ENCODE data around the gene PIP5K1B.

PIP5K1B gene

GRCh38 chr9:68869022-68869421 lies 164.0 kb downstream of the PIP5K1B start:
- TF ChIP-seq, protein P1, sequence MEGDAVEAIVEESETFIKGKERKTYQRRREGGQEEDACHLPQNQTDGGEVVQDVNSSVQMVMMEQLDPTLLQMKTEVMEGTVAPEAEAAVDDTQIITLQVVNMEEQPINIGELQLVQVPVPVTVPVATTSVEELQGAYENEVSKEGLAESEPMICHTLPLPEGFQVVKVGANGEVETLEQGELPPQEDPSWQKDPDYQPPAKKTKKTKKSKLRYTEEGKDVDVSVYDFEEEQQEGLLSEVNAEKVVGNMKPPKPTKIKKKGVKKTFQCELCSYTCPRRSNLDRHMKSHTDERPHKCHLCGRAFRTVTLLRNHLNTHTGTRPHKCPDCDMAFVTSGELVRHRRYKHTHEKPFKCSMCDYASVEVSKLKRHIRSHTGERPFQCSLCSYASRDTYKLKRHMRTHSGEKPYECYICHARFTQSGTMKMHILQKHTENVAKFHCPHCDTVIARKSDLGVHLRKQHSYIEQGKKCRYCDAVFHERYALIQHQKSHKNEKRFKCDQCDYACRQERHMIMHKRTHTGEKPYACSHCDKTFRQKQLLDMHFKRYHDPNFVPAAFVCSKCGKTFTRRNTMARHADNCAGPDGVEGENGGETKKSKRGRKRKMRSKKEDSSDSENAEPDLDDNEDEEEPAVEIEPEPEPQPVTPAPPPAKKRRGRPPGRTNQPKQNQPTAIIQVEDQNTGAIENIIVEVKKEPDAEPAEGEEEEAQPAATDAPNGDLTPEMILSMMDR (IDR thresholded peaks at IDR 0.05; ENCODE audit: low read length), result no peak
- TF ChIP-seq EZH2 (IDR thresholded peaks at IDR 0.05; ENCODE audit: borderline replicate concordance, low read length), result no peak
- Histone ChIP-seq H3K4me2 (ENCODE audit: low read length) (no peak overlapping the region), H3K9me3 (ENCODE audit: low read length) (no peaks in the 10 kb centered on the region), H3K4me1 (ENCODE audit: insufficient read depth, low read length, severe bottlenecking) (no peaks in the 10 kb centered on the region), H2AFZ (ENCODE audit: low read length) (no peak overlapping the region), H3F3A (ENCODE audit: insufficient read depth, low read length) (no peaks in the 10 kb centered on the region), H3K36me3 (ENCODE audit: insufficient read depth, low read length) (no peaks in the 10 kb centered on the region), H3K9ac (ENCODE audit: low read length) (no peak overlapping the region), H4K20me1 (ENCODE audit: insufficient read depth, low read length) (no peaks in the 10 kb centered on the region), H3K79me2 (ENCODE audit: insufficient read depth, low read length) (no peaks in the 10 kb centered on the region), H3K9me2 (ENCODE audit: low read depth, low read length) (no peaks in the 10 kb centered on the region), H3K27ac (ENCODE audit: low read depth, low read length, poor library complexity, severe bottlenecking) (no peak overlapping the region), H3K27me3 (ENCODE audit: insufficient read depth, low read length) (no peaks in the 10 kb centered on the region), H3K4me3 (ENCODE audit: low read depth, low read length, poor library complexity, severe bottlenecking) (no peak overlapping the region)

DNA sequence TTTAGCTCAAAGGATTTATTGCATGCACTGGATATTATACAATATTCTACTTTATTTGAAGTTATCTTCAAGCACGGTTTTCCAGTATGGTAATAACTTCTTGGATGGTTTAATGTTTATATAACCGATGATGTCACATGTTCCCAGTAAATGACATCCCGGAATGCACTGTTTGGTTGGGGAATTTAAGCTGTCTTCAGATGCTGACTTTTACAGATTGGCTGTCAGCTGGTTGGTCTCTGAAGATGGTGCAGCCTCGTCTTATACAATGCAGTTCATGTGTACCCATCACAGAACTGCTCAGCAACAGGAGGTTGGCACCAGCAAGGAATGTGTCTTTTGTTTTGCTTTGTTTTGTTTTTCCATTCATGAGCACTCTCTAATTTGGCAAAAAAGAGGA lies 165.0 kb downstream of the PIP5K1B start:
- TF ChIP-seq EZH2 (IDR thresholded peaks at IDR 0.05; ENCODE audit: borderline replicate concordance, low read length), result no peak
- TF ChIP-seq, protein P1 (IDR thresholded peaks at IDR 0.05; ENCODE audit: low read length), result no peak
- no peak overlapping the region for H3K4me3 ChIP-seq (ENCODE audit: low read depth, low read length, poor library complexity, severe bottlenecking)
- H3K9me2 ChIP-seq (ENCODE audit: low read depth, low read length), result no peaks in the 10 kb centered on the region
- H3F3A ChIP-seq (ENCODE audit: insufficient read depth, low read length), result no peaks in the 10 kb centered on the region
- H3K4me1 ChIP-seq (ENCODE audit: insufficient read depth, low read length, severe bottlenecking), result no peaks in the 10 kb centered on the region
- H3K9ac ChIP-seq (ENCODE audit: low read length), result no peak overlapping the region
- H3K36me3 ChIP-seq (ENCODE audit: insufficient read depth, low read length), result no peaks in the 10 kb centered on the region
- H3K4me2 ChIP-seq (ENCODE audit: low read length), result no peak overlapping the region
- no peaks in the 10 kb centered on the region for H3K27me3 ChIP-seq (ENCODE audit: insufficient read depth, low read length)
- H3K27ac ChIP-seq (ENCODE audit: low read depth, low read length, poor library complexity, severe bottlenecking), result no peak overlapping the region
- H3K79me2 ChIP-seq (ENCODE audit: insufficient read depth, low read length), result no peaks in the 10 kb centered on the region
- H3K9me3 ChIP-seq (ENCODE audit: low read length), result no peaks in the 10 kb centered on the region
- no peaks in the 10 kb centered on the region for H4K20me1 ChIP-seq (ENCODE audit: insufficient read depth, low read length)
- no peak overlapping the region for H2AFZ ChIP-seq (ENCODE audit: low read length)

DNA sequence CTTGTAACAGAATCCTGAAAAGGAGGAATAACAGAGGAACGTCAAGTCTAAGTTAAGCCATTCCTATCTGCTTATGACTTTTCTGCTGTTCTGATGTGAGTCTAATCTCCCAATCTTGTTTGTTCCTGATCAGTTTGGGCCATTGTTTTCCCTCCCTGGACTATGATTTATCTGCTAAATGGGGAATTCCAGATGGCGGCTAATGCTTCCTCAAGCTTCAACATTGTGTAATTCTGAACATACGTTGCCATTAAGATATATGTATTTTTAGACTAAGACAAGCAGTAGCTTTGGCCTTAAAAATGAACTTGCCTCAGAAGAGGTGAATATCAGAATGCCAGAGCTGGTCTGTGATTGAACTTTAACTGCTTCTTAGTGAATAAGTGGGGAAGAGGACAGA lies 166.2 kb downstream of the PIP5K1B start:
- no peaks in the 10 kb centered on the region for H4K20me1 ChIP-seq (ENCODE audit: insufficient read depth, low read length)
- H3F3A ChIP-seq (ENCODE audit: insufficient read depth, low read length), result no peaks in the 10 kb centered on the region
- H2AFZ ChIP-seq (ENCODE audit: low read length), result no peak overlapping the region
- H3K4me1 ChIP-seq (ENCODE audit: insufficient read depth, low read length, severe bottlenecking), result no peaks in the 10 kb centered on the region
- no peaks in the 10 kb centered on the region for H3K36me3 ChIP-seq (ENCODE audit: insufficient read depth, low read length)
- no peak overlapping the region for H3K9ac ChIP-seq (ENCODE audit: low read length)
- no peaks in the 10 kb centered on the region for H3K79me2 ChIP-seq (ENCODE audit: insufficient read depth, low read length)
- H3K4me3 ChIP-seq (ENCODE audit: low read depth, low read length, poor library complexity, severe bottlenecking), result no peak overlapping the region
- no peak overlapping the region for H3K27ac ChIP-seq (ENCODE audit: low read depth, low read length, poor library complexity, severe bottlenecking)
- H3K9me2 ChIP-seq (ENCODE audit: low read depth, low read length), result no peaks in the 10 kb centered on the region
- TF ChIP-seq EZH2 (IDR thresholded peaks at IDR 0.05; ENCODE audit: borderline replicate concordance, low read length), result no peak
- TF ChIP-seq, protein P1 (IDR thresholded peaks at IDR 0.05; ENCODE audit: low read length), result no peak
- H3K27me3 ChIP-seq (ENCODE audit: insufficient read depth, low read length), result no peaks in the 10 kb centered on the region
- H3K9me3 ChIP-seq (ENCODE audit: low read length), result no peaks in the 10 kb centered on the region
- no peak overlapping the region for H3K4me2 ChIP-seq (ENCODE audit: low read length)
